ENCODE measurements around the gene ZNF675. TPM values are rescaled to one million over a fixed set of nuclear protein-coding genes. Genes with fewer than 3 reads are reported as not detected.
"Not testable (repeated sequence)": the region's sequence is repeated elsewhere in the genome, so short reads cannot be mapped to it uniquely, and the experiment has no call there.

ZNF675 gene
- 25.8 TPM for polyA plus RNA-seq (ENCODE audit: insufficient read length)
- long read RNA-seq, donor 1, full-length matches to known transcripts, result 9 of 88 reads
- long read RNA-seq, donor 1, partial matches to known transcripts, result 68 of 88 reads
- long read RNA-seq, donor 1, other reads (novel, unspliced or antisense), result 11 of 88 reads
- long read RNA-seq, donor 2, full-length matches to known transcripts, result 10 of 15 reads
- long read RNA-seq, donor 2, partial matches to known transcripts, result 5 of 15 reads
- long read RNA-seq, donor 2, other reads (novel, unspliced or antisense), result 0 of 15 reads
- long read RNA-seq, donor 3, partial matches to known transcripts, result 6 of 9 reads
- long read RNA-seq, donor 3, other reads (novel, unspliced or antisense), result 0 of 9 reads
- long read RNA-seq, donor 4, full-length matches to known transcripts, result 2 of 2 reads
- long read RNA-seq, donor 4, partial matches to known transcripts, result 0 of 2 reads
- long read RNA-seq, donor 4, other reads (novel, unspliced or antisense), result 0 of 2 reads
- long read RNA-seq, donor 5, full-length matches to known transcripts, result 9 of 15 reads
- long read RNA-seq, donor 5, partial matches to known transcripts, result 0 of 15 reads
- long read RNA-seq, donor 5, other reads (novel, unspliced or antisense), result 6 of 15 reads
- long read RNA-seq, donor 6, partial matches to known transcripts, result 0 of 15 reads
- long read RNA-seq, donor 6, other reads (novel, unspliced or antisense), result 9 of 15 reads
- long read RNA-seq, donor 7, full-length matches to known transcripts, result 11 of 26 reads
- long read RNA-seq, donor 7, partial matches to known transcripts, result 15 of 26 reads
- long read RNA-seq, donor 7, other reads (novel, unspliced or antisense), result 0 of 26 reads
- long read RNA-seq, donor 8, partial matches to known transcripts, result 28 of 29 reads
- long read RNA-seq, donor 8, other reads (novel, unspliced or antisense), result 0 of 29 reads

DNA sequence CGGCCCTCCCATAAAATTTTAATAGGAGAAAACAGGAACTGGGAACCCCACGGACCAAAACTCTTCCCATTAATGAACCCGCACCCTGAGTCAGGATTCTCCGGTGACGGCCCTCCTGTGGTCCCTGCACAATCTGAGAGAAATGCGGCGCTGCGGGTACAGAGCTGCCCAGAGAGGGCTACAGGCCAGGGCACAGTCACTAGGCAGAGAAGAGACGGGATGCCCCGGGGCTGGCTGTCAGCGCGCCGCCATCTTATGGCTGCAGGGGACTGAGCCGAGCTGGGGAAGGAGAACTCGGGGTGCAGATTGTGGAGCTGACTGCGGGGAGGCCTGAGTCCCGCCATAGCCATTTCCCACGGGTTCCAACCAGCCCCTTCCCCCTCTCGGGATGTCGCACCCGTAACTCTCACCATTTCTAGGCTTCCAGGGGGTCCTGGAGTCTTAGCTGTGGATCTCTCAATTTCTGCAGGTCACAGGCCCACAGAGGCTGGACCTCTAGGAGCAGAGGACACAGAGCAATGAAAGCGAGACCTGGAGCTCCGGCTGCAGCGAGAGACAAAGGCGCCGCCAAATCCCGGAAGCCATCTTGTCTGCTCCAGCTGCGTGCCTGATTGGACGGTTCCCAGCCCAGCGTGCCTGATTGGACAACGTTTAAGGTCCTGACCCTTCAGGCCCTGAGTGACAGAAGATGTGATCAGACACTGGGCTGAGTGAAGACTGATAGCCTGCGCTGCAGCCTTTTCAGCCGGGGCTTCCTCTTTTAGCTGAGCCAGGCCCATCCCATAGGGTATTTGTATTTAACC, at the start of gene ZNF675:
Gene ZNF675, minus strand, starts transcription at position 592 of the 803 bp plus-strand sequence. Its CDS starts 179 bp downstream, at position 413.
- peak; percentile 91 for DNase-seq

DNA sequence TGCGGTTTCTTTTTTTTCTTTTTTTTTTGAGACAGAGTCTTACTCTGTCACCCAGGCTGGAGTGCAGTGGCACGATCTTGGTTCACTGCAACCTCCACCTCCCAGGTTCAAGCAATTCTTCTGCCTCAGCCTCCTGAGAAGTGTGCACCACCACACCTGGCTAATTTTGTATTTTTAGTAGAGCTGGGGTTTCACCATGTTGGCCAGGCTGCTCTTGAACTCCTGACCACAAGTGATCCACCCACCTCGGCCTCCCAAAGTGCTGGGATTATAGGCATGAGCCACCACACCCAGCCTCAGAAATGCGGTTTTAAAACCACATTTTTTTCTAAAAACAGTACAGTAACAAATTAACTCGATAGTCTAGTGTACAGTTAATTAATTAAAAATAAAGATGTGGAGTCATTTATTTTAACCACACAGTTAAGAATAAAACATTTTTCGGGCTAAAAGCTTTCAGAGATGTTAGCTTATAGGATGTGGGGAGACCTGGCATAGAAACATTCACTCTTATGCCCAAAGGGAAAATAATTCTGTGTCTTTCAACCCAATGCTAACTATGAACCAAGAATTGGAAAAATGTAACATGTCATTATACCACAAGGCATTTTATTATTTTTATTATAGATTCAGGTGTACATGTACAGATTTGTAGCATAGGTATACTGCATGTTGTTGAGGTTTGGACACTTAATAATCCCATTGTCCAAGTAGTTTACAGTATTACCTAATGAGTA, 43.9 kb upstream of the ZNF675 start:
- DNase-seq, result not testable (repeated sequence)

- not testable (repeated sequence) for DNase-seq
These were observed 37.1 kb upstream of the ZNF675 start for GRCh38 chr19:23724161-23724560.

GRCh38 chr19:23718802-23719201, 31.8 kb upstream of the ZNF675 start:
- DNase-seq, result no peak

DNA sequence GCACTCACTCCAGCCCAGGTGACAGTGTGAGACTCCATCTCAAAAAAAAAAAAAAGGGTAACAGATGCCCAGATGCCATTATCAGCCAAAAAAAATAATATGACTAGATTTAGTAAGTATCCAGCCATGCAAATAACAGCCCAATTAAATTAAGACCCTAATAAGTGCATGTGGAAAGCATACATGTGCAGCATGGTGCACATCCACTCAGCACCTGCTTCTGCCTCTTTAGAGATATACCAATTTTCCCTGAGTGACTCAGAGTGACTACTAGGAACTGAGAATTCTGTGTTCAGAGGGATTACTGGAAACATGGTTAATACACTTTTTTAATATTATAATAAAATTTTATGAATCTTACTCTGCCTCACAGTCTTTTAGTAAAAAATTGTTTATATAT, 29.8 kb upstream of the ZNF675 start:
- no peak for DNase-seq

DNA sequence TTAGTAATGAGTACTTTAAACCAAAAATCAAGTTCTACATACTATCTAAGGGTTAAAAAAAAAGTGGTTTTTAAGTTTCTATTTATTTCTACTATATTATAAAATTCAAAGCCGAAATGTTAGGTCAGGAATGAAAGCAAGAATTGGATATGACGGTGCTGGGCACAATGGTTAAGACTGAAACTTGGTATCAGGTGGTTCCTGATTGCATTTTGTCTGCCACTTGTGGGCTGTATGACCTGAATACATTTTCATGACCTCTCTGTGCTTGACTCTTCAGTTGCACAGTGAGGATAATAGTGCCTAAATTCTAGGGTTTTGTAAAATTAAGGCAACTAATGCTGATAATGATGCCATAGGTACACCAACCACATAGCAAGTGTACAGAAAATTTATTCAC, 22.3 kb upstream of the ZNF675 start:
- DNase-seq, result no peak

GRCh38 chr19:23706657-23707056, 19.6 kb upstream of the ZNF675 start:
- no peak for DNase-seq

- no peak for DNase-seq
These were observed 12.5 kb upstream of the ZNF675 start for GRCh38 chr19:23699521-23699860.

GRCh38 chr19:23698711-23699520, 11.9 kb upstream of the ZNF675 start:
- no peak for DNase-seq

GRCh38 chr19:23692937-23693336, 5.9 kb upstream of the ZNF675 start:
- DNase-seq, result not testable (repeated sequence)

GRCh38 chr19:23673132-23673531, 13.9 kb downstream of the ZNF675 start:
- DNase-seq, result no peak

GRCh38 chr19:23668606-23669005, 18.4 kb downstream of the ZNF675 start:
- DNase-seq, result not testable (repeated sequence)

DNA sequence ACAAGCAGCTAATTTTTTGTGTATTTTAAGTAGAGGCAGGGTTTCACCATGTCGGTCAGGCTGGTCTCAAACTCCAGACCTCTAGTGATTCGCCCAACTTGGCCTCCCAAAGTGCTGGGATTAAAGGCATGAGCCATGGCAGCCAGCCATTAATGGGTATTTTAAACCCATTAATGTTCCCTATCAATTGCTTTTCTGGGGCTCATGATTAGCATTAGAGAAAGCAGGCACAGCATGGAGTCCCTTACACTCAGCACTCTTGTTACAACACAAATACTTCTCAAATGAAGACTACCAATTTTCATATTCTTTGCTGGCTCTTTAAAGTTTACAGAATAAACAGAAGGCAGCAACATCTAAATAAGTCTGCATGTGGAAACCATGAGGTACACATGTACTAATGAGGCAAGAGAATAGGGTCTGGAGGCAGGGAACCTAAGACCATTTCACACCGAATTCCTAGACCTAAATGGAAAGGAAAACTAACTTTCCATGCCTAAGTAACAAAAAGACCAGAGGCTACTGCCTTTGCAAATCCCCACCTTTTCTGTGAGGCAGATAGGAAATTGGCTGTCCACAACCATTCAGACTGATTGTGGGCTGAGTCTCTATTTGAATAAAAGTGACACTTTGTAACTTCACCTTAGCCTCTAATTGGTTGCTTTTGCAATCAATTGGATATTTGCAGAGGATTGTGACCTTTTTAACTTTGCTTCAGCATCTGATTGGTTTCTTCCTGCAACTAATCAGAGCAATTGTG, 21.2 kb downstream of the ZNF675 start:
- no peak for DNase-seq

DNA sequence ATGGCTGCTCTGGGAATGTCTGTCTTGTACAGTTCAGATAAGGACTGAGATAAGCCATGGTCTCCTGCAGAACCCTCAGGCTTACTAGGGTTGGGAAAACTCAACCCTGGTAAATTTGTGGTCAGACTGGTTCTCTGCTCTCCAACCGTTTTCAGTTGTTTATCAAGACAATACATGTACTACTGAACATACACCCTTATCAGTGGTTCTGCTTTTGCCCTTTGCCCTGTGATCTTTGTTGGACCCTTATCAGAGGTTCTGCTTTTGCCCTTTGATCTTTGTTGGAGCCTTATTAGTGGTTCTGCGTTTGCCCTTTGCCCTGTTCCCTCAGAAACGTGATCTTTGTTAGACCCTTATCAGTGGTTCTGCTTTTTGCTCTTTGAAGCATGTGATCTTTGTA, 37.2 kb downstream of the ZNF675 start:
- DNase-seq, result not testable (repeated sequence)

Other genes starting within 250 kb of the ZNF675 start
- gene ZNF681, start 71.7 kb upstream of the ZNF675 start, polyA plus RNA-seq (ENCODE audit: insufficient read length), result 8.9 TPM
- gene ZNF726, start 227.7 kb upstream of the ZNF675 start, polyA plus RNA-seq (ENCODE audit: insufficient read length), result 18.1 TPM

Measured in left kidney (tissue), 8 donors.